RPMI8226 (cell line): ENCODE results near the gene CLCN5.
A peak's percentile ranks its signal among the peaks of the same experiment; 100 is the strongest.

Experiments
- DNase-seq: peaks from one replicate; pipeline ENCODE4 v3.0.0-alpha.2; 2015

CLCN5 gene

GRCh38 chrX:49922291-49923241, at the start of gene CLCN5:
Gene CLCN5 (plus strand): TSS chrX:49922596. CDS start chrX:49925299, 2,703 bp downstream.
- peak; percentile 95 for DNase-seq

GRCh38 chrX:49876750-49877149, 45.6 kb upstream of the CLCN5 start:
- DNase-seq, result peak; percentile 44

- no peak for DNase-seq
Observed at GRCh38 chrX:49877397-49878101, 44.8 kb upstream of the CLCN5 start.

- DNase-seq, result no peak
Observed at GRCh38 chrX:49878128-49878833, 44.1 kb upstream of the CLCN5 start.

GRCh38 chrX:49878834-49879655, 43.4 kb upstream of the CLCN5 start, which contains the start of gene USP27X:
Gene USP27X (plus strand): TSS chrX:49879484. CDS start chrX:49880308, 824 bp downstream.
- peak; percentile 87 for DNase-seq

GRCh38 chrX:49879656-49880277, 42.6 kb upstream of the CLCN5 start:
- no peak for DNase-seq

GRCh38 chrX:49880668-49881067, 41.7 kb upstream of the CLCN5 start:
- no peak for DNase-seq

GRCh38 chrX:49884290-49884862, 38.0 kb upstream of the CLCN5 start:
- DNase-seq, result peak; percentile 66

GRCh38 chrX:49892542-49892941, 29.9 kb upstream of the CLCN5 start:
- DNase-seq, result no peak

GRCh38 chrX:49896951-49897350, 25.4 kb upstream of the CLCN5 start:
- DNase-seq, result no peak

GRCh38 chrX:49901048-49901447, 21.3 kb upstream of the CLCN5 start:
- DNase-seq, result no peak

- DNase-seq, result no peak
Observed at GRCh38 chrX:49910344-49910743, 12.1 kb upstream of the CLCN5 start.

- no peak for DNase-seq
Observed at GRCh38 chrX:49912086-49912485, 10.3 kb upstream of the CLCN5 start.

- no peak for DNase-seq
Observed at GRCh38 chrX:49912861-49913260, 9.5 kb upstream of the CLCN5 start.

- DNase-seq, result peak; percentile 64
Observed at GRCh38 chrX:49915361-49916222, 6.8 kb upstream of the CLCN5 start.

- peak; percentile 8 for DNase-seq
Observed at GRCh38 chrX:49919617-49920016, 2.8 kb upstream of the CLCN5 start.

- DNase-seq, result no peak
Observed at GRCh38 chrX:49921109-49921508, 1.3 kb upstream of the CLCN5 start.

GRCh38 chrX:49925176-49925575, 2.8 kb downstream of the CLCN5 start:
- no peak for DNase-seq

GRCh38 chrX:49930039-49930438, 7.6 kb downstream of the CLCN5 start:
- DNase-seq, result no peak

- DNase-seq, result no peak
Observed at GRCh38 chrX:49932791-49933190, 10.4 kb downstream of the CLCN5 start.
